HG02763 (cell line): ENCODE data around the gene DENND1A.

Experiments used
- ATAC-seq: cut with Tn5 transposase; IDR thresholded peaks from one replicate; pipeline ENCODE4 v1.9.1; 2021; ENCODE audit warnings: mild to moderate bottlenecking, moderate library complexity; ENCODE audit not compliant: unreplicated experiment

Gene DENND1A

GRCh38 chr9:123660691-123661466 lies 269.0 kb downstream of the DENND1A start:
- no peak for ATAC-seq

- no peak for ATAC-seq
Observed at GRCh38 chr9:123659358-123659757, 270.6 kb downstream of the DENND1A start.

GRCh38 chr9:123658792-123659191 lies 271.1 kb downstream of the DENND1A start:
- ATAC-seq, result no peak

- ATAC-seq, result no peak
Observed at GRCh38 chr9:123657941-123658340, 272.0 kb downstream of the DENND1A start.

GRCh38 chr9:123657099-123657498 lies 272.8 kb downstream of the DENND1A start:
- ATAC-seq, result no peak

- ATAC-seq, result no peak
Observed at GRCh38 chr9:123656565-123656964, 273.4 kb downstream of the DENND1A start.

- ATAC-seq, result no peak
Observed at GRCh38 chr9:123655681-123656423, 274.1 kb downstream of the DENND1A start.

- ATAC-seq, result no peak
Observed at GRCh38 chr9:123654994-123655637, 274.8 kb downstream of the DENND1A start.

GRCh38 chr9:123654218-123654993 lies 275.5 kb downstream of the DENND1A start:
- no peak for ATAC-seq

- ATAC-seq, result no peak
Observed at GRCh38 chr9:123652416-123652815, 277.5 kb downstream of the DENND1A start.

- no peak for ATAC-seq
Observed at GRCh38 chr9:123651871-123652270, 278.1 kb downstream of the DENND1A start.

GRCh38 chr9:123651273-123651672 lies 278.7 kb downstream of the DENND1A start:
- ATAC-seq, result no peak

GRCh38 chr9:123649909-123650308 lies 280.0 kb downstream of the DENND1A start:
- ATAC-seq, result no peak

- ATAC-seq, result no peak
Observed at GRCh38 chr9:123647145-123647544, 282.8 kb downstream of the DENND1A start.

- ATAC-seq, result no peak
Observed at GRCh38 chr9:123645762-123646161, 284.2 kb downstream of the DENND1A start.

- ATAC-seq, result no peak
Observed at GRCh38 chr9:123645126-123645525, 284.8 kb downstream of the DENND1A start.

- no peak for ATAC-seq
Observed at GRCh38 chr9:123643518-123643917, 286.4 kb downstream of the DENND1A start.

GRCh38 chr9:123642291-123643278 lies 287.3 kb downstream of the DENND1A start:
- no peak for ATAC-seq

GRCh38 chr9:123640792-123641222 lies 289.1 kb downstream of the DENND1A start:
- ATAC-seq, result no peak

GRCh38 chr9:123639743-123640142 lies 290.2 kb downstream of the DENND1A start:
- no peak for ATAC-seq
